T follicular helper cell (primary cell): ENCODE measurements around the gene ANKRD11.
"Not testable (repeated sequence)": the region's sequence is repeated elsewhere in the genome, so short reads cannot be mapped to it uniquely, and the experiment has no call there.

Experiments
- DNase-seq: peaks from one replicate; pipeline ENCODE4 v3.0.0-alpha.2; 2020; ENCODE audit warnings: low read depth

The ANKRD11 gene

GRCh38 chr16:89481356-89481955 lies 8.9 kb downstream of the ANKRD11 start:
- DNase-seq = no peak

GRCh38 chr16:89478576-89479221 lies 11.7 kb downstream of the ANKRD11 start:
- no peak for DNase-seq

- DNase-seq = no peak
Measured at GRCh38 chr16:89476811-89477261, 13.5 kb downstream of the ANKRD11 start.

DNA sequence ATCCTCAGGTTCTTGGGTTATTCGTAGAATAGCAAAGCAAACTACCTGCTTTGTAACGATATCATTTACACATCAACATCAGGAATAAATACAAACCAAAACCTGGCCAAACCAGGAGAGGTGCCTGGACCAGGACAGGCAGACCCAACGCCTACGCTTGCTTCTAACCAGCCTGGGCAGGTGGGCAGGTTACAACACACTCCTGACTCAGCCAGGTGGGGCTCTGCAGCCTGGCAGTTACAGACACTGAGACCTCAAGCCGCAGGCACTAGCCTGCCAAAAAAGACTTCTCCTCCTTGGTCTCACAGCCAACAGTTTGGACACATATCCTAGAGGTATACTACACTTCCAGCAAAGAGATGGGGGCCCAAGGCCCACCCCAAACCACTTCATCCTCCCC lies 14.0 kb downstream of the ANKRD11 start:
- DNase-seq = no peak

DNA sequence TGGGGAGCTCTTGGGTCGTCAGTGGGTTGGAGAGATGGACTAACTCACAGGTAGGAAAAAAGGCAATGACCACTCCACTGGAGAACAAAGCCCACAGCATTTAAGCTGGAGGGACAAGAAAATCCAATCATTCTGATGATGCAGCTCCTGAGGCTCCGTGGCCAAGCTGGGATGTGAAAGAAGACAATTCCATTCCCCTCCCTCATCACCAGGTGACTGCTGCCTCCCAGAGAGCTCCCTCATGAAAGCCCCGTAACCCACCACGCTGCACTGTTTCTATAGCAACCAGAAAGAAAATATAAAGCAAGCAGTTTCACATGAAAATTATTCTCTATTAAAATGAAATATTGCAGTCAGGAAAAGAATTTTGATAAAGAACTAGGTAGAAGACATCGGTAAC lies 15.2 kb downstream of the ANKRD11 start:
- DNase-seq = no peak

GRCh38 chr16:89473791-89474414 lies 16.5 kb downstream of the ANKRD11 start:
- no peak for DNase-seq

DNA sequence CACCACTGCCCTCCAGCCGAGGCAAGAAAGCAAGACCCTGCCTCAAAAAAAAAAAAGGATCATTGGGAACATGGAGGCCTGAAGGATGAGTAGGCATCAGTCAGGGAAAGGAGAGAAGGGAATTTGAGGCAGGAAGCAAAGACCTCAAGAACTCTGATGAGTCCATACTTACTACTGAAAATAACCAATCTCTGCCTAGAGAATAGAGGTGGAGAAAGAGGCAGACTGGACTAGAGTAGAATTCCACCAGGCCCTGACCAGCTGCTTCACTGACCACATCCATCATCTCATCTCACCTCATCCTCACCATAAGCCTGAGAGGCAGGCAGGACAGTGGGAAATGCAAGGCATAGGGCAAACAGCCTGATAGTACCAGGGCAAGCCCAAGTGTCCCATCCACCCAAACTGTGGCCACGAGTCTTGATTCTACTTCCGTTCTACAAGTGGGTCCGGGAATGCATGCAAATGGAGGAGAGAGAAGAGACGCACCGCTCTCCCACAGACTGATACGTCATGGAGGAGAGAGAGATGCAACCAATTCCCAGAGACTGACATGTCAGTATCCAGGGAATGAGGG lies 17.1 kb downstream of the ANKRD11 start:
- DNase-seq = no peak

GRCh38 chr16:89472711-89473075 lies 17.7 kb downstream of the ANKRD11 start:
- DNase-seq = no peak

DNA sequence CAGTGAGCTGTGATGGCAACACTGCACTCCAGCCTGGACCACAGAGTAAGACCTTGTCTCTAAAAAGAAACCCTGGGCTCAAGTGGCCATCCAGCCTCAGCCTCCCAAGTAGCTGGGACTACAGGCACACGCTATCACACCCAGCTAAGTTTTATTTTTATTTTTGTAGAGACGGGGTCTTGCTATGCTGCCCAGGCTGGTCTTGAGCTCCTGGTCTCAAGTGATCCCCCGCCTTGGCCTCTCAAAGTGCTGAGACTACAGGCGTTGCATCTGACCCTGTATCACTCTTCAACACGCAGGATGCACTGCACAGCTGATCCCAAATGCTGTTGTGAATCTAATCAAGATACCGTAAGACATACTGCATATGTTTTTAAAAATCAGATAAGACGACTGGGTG lies 23.0 kb downstream of the ANKRD11 start:
- DNase-seq = no peak

DNA sequence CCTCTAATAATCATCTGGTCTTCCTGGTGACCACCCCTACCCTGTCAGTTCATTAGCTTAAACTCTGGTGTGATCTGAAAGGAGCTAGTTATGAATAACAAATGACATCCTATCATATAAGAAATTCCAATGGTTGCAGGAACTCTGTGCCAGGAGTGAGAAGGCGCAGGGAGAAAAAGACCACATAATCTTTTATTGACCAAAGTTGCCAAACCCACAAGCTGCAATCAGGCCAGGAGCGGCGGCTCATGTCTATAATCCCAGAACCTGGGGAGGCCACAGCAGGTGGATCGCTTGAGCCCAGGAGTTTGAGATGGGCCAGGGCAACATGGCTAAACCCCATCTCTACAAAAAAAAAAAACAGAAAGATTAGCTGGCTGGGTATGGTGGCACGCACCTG lies 23.4 kb downstream of the ANKRD11 start:
- no peak for DNase-seq

DNA sequence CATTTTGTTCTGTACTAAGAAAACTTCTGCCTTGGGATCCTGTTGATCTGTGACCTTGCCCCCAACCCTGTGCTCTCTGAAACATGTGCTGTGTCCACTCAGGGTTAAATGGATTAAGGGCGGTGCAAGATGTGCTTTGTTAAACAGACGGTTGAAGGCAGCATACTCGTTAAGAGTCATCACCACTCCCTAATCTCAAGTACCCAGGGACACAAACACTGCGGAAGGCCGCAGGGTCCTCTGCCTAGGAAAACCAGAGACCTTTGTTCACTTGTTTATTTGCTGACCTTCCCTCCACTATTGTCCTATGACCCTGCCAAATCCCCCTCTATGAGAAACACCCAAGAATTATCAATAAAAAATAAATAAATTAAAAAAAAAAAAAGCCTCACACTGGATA lies 27.0 kb downstream of the ANKRD11 start:
- not testable (repeated sequence) for DNase-seq

DNA sequence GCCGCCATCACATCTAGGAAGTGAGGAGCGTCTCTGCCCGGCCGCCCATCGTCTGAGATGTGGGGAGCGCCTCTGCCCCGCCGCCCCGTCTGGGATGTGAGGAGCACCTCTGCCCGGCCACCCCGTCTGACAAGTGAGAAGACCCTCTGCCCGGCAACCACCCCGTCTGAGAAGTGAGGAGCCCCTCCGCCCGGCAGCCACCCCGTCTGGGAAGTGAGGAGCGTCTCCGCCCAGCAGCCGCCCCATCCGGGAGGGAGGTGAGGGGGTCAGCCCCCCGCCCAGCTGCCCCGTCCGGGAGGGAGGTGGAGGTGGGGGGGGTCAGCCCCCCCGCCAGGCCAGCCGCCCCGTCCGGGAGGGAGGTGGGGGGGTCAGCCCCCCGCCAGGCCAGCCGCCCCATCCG lies 27.7 kb downstream of the ANKRD11 start:
- not testable (repeated sequence) for DNase-seq

GRCh38 chr16:89461890-89462289 lies 28.5 kb downstream of the ANKRD11 start:
- not testable (repeated sequence) for DNase-seq

DNA sequence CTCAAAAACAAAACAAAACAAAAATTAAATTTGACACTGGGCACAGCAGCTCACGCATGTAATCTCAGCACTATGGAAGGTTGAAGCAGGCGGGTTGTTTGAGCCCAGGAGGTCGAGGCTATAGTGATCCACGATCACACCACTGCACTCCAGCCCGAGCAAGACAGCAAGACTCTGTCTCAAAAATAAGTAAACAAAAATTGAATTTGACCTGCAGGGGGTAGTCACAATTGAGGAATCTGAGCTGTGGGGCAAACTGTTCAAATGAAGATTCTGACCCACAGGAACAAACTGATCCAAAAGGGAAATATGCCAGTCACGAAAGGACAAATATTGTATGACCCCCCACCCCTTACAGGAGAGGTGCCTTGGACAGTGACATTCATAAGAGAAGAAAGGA lies 29.8 kb downstream of the ANKRD11 start:
- no peak for DNase-seq

GRCh38 chr16:89458967-89459366 lies 31.4 kb downstream of the ANKRD11 start:
- DNase-seq = no peak

DNA sequence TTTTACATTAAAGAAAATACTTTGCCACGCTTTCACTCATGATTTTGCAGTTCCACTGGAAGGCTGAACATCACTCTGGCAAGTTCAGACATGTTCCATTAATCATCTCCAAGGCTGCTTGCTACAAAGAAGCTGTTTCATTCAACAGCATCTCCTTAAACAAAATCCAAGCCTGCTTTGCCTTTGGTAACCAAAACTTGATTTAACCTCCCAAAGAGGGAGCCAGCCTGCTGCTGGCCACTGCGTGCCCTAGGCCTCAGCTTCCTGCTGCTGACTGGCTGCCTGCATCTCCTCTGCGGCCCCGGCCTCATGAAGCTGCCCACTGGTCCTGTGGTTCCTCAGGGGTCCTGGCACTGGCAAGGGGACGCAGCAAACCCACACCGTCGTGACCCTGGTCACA lies 31.8 kb downstream of the ANKRD11 start:
- DNase-seq = no peak

DNA sequence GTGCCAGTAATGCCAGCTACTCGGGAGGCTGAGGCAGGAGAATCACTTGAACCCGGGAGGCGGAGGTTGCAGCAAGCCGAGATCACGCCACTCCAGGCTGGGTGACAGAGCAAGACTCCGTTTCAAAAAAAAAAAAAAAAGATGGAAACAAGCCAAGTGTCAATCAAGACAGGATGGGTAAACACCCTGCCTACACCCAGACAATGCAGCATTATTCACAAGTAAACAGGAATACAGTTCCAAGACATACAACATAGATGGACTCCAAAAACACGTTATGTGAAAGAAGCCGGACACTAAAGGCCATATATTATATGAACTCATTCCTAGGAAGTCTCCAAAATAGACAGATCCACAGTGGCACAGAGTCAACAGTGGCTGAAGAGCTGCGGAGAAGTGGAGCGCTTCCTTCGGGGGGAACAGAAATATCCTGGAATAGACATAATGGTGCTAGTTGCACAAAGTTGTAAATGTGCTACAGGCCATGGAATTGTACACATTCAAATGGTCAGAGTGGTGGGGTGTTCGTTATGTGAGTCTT lies 33.9 kb downstream of the ANKRD11 start:
- DNase-seq = no peak

DNA sequence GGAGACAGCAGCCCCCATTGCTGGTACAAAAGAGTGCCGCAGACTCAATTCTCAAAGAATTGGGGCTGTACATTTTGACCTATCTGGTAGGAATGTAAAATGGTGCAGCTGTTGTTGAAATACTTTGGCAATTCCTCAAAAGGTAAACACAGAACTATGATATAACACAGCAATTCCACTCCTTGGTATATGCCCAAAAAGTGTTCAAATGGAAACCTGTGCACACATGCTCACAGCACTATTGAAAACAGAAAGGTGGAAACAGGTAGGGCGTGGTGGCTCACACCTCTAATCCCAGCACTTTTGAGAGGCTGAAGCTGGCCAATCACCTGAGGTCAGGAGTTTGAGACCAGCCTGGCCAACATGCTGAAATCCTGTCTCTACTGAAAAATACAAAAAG lies 34.7 kb downstream of the ANKRD11 start:
- no peak for DNase-seq

DNA sequence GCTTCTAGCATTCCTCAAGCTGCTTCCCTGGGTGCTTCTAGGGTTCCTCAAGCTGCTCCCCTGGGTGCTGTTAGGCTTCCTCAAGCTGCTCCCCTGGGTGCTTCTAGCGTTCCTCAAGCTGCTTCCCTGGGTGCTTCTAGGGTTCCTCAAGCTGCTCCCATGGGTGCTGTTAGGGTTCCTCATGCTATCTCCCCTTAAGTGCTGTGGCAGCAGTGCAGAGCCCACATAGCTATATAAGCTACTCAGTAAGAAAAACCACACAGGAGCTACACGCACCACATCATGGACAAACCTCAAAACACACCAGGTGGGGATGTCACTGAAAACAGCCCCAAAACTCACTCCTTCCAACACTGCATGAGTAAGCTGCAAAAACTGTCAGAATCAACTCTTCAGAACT lies 35.2 kb downstream of the ANKRD11 start:
- DNase-seq = no peak

DNA sequence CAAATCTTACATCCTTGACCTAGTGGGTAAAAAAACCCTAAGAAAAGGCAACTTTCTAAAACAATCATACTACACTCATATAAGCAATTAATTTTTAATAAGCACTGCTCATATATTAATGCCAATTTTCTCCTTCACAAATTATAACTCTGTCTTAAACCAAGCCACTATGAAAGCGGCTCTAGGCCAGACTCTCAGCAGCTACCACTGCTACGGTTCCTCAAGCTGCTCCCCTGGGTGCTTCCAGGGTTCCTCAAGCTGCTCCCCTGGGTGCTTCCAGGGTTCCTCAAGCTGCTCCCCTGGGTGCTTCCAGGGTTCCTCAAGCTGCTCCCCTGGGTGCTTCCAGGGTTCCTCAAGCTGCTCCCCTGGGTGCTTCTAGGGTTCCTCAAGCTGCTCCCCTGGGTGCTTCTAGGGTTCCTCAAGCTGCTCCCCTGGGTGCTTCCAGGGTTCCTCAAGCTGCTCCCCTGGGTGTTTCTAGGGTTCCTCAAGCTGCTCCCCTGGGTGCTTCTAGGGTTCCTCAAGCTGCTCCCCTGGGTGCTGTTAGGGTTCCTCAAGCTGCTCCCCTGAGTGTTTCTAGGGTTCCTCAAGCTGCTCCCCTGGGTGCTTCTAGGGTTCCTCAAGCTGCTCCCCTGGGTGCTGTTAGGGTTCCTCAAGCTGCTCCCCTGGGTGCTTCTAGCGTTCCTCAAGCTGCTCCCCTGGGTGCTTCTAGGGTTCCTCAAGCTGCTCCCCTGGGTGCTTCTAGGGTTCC lies 35.8 kb downstream of the ANKRD11 start:
- not testable (repeated sequence) for DNase-seq

GRCh38 chr16:89453501-89454321 lies 36.6 kb downstream of the ANKRD11 start:
- DNase-seq = no peak
